ENCODE results near the gene PEMT. TPM values are rescaled to one million over a fixed set of nuclear protein-coding genes. Genes with fewer than 3 reads are reported as not detected.
A peak's percentile ranks its signal among the peaks of the same experiment; 100 is the strongest.

The PEMT gene
- polyA plus RNA-seq, 2 of the 4 experiments (the other 2 are of a cell fraction) = 47.5 to 47.8 TPM

GRCh38 chr17:17628388-17629008, 37.0 kb upstream of the PEMT start:
- FAIRE-seq = no peak
- 63% methylated on average over 17 of the region's 17 CpGs for WGBS (ENCODE audit: missing lambda C conversion rate)
- CTCF ChIA-PET = interaction anchor here (0.5 to 5.7 kb wide), 6 partner anchors 13 to 239 kb away, joined by 3 to 40 read pairs (median 4); no protein-coding TSS in a partner anchor
- TF ChIP-seq USF2 (IDR thresholded peaks at IDR 0.05) (no peak), NFE2L2 (conservative IDR thresholded peaks at IDR 0.05; ENCODE audit: low read length) (no peak), MYC (IDR thresholded peaks at IDR 0.05; ENCODE audit: borderline replicate concordance, low read length) (no peak), HOXB5 (CRISPR knock-in tag; IDR thresholded peaks at IDR 0.05) (no peak), TP53 (CRISPR knock-in tag; IDR thresholded peaks at IDR 0.05) (no peak), NR3C1 (IDR thresholded peaks at IDR 0.05) (no peak)
- TF ChIP-seq, protein P1, sequence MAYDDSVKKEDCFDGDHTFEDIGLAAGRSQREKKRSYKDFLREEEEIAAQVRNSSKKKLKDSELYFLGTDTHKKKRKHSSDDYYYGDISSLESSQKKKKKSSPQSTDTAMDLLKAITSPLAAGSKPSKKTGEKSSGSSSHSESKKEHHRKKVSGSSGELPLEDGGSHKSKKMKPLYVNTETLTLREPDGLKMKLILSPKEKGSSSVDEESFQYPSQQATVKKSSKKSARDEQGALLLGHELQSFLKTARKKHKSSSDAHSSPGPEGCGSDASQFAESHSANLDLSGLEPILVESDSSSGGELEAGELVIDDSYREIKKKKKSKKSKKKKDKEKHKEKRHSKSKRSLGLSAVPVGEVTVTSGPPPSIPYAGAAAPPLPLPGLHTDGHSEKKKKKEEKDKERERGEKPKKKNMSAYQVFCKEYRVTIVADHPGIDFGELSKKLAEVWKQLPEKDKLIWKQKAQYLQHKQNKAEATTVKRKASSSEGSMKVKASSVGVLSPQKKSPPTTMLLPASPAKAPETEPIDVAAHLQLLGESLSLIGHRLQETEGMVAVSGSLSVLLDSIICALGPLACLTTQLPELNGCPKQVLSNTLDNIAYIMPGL (CRISPR knock-in tag; IDR thresholded peaks at IDR 0.05; ENCODE audit: borderline replicate concordance) = no peak
- TF ChIP-seq, protein P2, sequence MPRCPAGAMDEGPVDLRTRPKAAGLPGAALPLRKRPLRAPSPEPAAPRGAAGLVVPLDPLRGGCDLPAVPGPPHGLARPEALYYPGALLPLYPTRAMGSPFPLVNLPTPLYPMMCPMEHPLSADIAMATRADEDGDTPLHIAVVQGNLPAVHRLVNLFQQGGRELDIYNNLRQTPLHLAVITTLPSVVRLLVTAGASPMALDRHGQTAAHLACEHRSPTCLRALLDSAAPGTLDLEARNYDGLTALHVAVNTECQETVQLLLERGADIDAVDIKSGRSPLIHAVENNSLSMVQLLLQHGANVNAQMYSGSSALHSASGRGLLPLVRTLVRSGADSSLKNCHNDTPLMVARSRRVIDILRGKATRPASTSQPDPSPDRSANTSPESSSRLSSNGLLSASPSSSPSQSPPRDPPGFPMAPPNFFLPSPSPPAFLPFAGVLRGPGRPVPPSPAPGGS (IDR thresholded peaks at IDR 0.05) = no peak
- H3K27ac ChIP-seq = no peak overlapping the region
- ATAC-seq = peak in 1 of 2 experiments; percentile 23; a peak in 1 of 6 replicates
- no peak for DNase-seq (ENCODE audit: low read depth in 1 of 2, low spot score in 1 of 2)
- no peak overlapping the region for H3K4me3 ChIP-seq
- H3K4me1 ChIP-seq = 0 out of 3 replicates have a peak, but pooled peaks cover 2% of the 10 kb centered on the region
- POLR2A ChIA-PET = no interaction called here
- no peaks in the 10 kb centered on the region for H3K9me3 ChIP-seq
- H3K4me2 ChIP-seq = peak overlapping the region; percentile 39; the same call in 1 of the 3 replicates

- no peak for ATAC-seq
- POLR2A ChIA-PET = no interaction called here
- H3K4me3 ChIP-seq = no peak overlapping the region
Observed at GRCh38 chr17:17626840-17627239, 35.3 kb upstream of the PEMT start.

More at GRCh38 chr17:17626840-17627239, 35.3 kb upstream of the PEMT start:
- no peak overlapping the region for H3K27ac ChIP-seq
- H3K4me2 ChIP-seq = no peak overlapping the region
- DNase-seq (ENCODE audit: low read depth in 1 of 2, low spot score in 1 of 2) (no peak), FAIRE-seq (no peak)
- 82% methylated on average over 7 of the region's 8 CpGs for WGBS (ENCODE audit: missing lambda C conversion rate)
- CTCF ChIA-PET = interaction anchor here (1.1 to 5.7 kb wide), 5 partner anchors 13 to 270 kb away, joined by 3 to 40 read pairs (median 5); partner anchors contain the start of gene RASD1
- H3K4me1 ChIP-seq = 0 out of 3 replicates have a peak, but pooled peaks cover 2% of the 10 kb centered on the region
- no peak for TF ChIP-seq EHF (CRISPR knock-in tag; IDR thresholded peaks at IDR 0.05)
- TF ChIP-seq, protein P3, sequence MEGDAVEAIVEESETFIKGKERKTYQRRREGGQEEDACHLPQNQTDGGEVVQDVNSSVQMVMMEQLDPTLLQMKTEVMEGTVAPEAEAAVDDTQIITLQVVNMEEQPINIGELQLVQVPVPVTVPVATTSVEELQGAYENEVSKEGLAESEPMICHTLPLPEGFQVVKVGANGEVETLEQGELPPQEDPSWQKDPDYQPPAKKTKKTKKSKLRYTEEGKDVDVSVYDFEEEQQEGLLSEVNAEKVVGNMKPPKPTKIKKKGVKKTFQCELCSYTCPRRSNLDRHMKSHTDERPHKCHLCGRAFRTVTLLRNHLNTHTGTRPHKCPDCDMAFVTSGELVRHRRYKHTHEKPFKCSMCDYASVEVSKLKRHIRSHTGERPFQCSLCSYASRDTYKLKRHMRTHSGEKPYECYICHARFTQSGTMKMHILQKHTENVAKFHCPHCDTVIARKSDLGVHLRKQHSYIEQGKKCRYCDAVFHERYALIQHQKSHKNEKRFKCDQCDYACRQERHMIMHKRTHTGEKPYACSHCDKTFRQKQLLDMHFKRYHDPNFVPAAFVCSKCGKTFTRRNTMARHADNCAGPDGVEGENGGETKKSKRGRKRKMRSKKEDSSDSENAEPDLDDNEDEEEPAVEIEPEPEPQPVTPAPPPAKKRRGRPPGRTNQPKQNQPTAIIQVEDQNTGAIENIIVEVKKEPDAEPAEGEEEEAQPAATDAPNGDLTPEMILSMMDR (IDR thresholded peaks at IDR 0.05) = no peak
- no peak for TF ChIP-seq RARB (CRISPR knock-in tag; IDR thresholded peaks at IDR 0.05)
- TF ChIP-seq PHF8 (IDR thresholded peaks at IDR 0.05; ENCODE audit: borderline replicate concordance, low read depth) = no peak
- TF ChIP-seq, protein P4, sequence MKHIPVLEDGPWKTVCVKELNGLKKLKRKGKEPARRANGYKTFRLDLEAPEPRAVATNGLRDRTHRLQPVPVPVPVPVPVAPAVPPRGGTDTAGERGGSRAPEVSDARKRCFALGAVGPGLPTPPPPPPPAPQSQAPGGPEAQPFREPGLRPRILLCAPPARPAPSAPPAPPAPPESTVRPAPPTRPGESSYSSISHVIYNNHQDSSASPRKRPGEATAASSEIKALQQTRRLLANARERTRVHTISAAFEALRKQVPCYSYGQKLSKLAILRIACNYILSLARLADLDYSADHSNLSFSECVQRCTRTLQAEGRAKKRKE (CRISPR knock-in tag; IDR thresholded peaks at IDR 0.05; ENCODE audit: low read depth) = no peak
- TF ChIP-seq RNF2 (IDR thresholded peaks at IDR 0.05; ENCODE audit: borderline replicate concordance, low read depth) = no peak
- TF ChIP-seq, protein P5, sequence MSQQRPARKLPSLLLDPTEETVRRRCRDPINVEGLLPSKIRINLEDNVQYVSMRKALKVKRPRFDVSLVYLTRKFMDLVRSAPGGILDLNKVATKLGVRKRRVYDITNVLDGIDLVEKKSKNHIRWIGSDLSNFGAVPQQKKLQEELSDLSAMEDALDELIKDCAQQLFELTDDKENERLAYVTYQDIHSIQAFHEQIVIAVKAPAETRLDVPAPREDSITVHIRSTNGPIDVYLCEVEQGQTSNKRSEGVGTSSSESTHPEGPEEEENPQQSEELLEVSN (IDR thresholded peaks at IDR 0.05; ENCODE audit: borderline replicate concordance, low read depth) = no peak
- TF ChIP-seq MYC (IDR thresholded peaks at IDR 0.05; ENCODE audit: borderline replicate concordance, low read length) = no peak
- TF ChIP-seq, protein P6, sequence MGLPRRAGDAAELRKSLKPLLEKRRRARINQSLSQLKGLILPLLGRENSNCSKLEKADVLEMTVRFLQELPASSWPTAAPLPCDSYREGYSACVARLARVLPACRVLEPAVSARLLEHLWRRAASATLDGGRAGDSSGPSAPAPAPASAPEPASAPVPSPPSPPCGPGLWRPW (IDR thresholded peaks at IDR 0.05) = no peak
- TF ChIP-seq ZFP36 (IDR thresholded peaks at IDR 0.05; ENCODE audit: borderline replicate concordance, partially characterized antibody) = no peak
- no peak for TF ChIP-seq BHLHE40 (IDR thresholded peaks at IDR 0.05; ENCODE audit: low read depth, low read length)
- no peak for TF ChIP-seq ELK1 (IDR thresholded peaks at IDR 0.05; ENCODE audit: low read depth, low read length)
- no peak for TF ChIP-seq SREBF2 (IDR thresholded peaks at IDR 0.05)
- no peak for TF ChIP-seq CBX2 (IDR thresholded peaks at IDR 0.05; ENCODE audit: borderline replicate concordance, low read depth)
- H3K9me3 ChIP-seq = no peaks in the 10 kb centered on the region
